ENCODE results near the gene CA10. TPM values are rescaled to one million over a fixed set of nuclear protein-coding genes. Genes with fewer than 3 reads are reported as not detected.

The CA10 gene
- total RNA-seq, 3 donors from 2014 or later, result 0.46 to 1.2 (median 0.64) TPM

GRCh38 chr17:51608251-51608933 is 550.1 kb downstream of the CA10 start:
- H3K36me3 ChIP-seq (ENCODE audit: low read depth), result no peaks in the 10 kb centered on the region
- no peak for TF ChIP-seq CTCF (IDR thresholded peaks at IDR 0.05)
- intact Hi-C loops (cut with DNase I, micrococcal nuclease), result no loop called here
- DNase-seq, result no peak
- ATAC-seq, result no peak
- H3K4me3 ChIP-seq, result no peak overlapping the region
- H3K9me3 ChIP-seq, result no peaks in the 10 kb centered on the region
- no peaks in the 10 kb centered on the region for H3K4me1 ChIP-seq (ENCODE audit: low read depth)

- ATAC-seq (no peak), DNase-seq (no peak)
- intact Hi-C loops (cut with DNase I, micrococcal nuclease), result no loop called here
- Histone ChIP-seq H3K4me1 (ENCODE audit: low read depth) (no peaks in the 10 kb centered on the region), H3K4me3 (no peak overlapping the region), H3K9me3 (no peaks in the 10 kb centered on the region), H3K36me3 (ENCODE audit: low read depth) (no peaks in the 10 kb centered on the region)
- no peak for TF ChIP-seq CTCF (IDR thresholded peaks at IDR 0.05)
These were observed 551.0 kb downstream of the CA10 start for GRCh38 chr17:51607512-51607911.

- H3K4me3 ChIP-seq, result no peak overlapping the region
- DNase-seq (no peak), ATAC-seq (no peak)
- intact Hi-C loops (cut with DNase I, micrococcal nuclease), result no loop called here
- H3K4me1 ChIP-seq (ENCODE audit: low read depth), result no peaks in the 10 kb centered on the region
- no peaks in the 10 kb centered on the region for H3K36me3 ChIP-seq (ENCODE audit: low read depth)
- TF ChIP-seq CTCF (IDR thresholded peaks at IDR 0.05), result no peak
- H3K9me3 ChIP-seq, result no peaks in the 10 kb centered on the region
These were observed 554.1 kb downstream of the CA10 start for GRCh38 chr17:51604299-51605020.

- H3K4me3 ChIP-seq, result no peak overlapping the region
- H3K4me1 ChIP-seq (ENCODE audit: low read depth), result no peaks in the 10 kb centered on the region
- ATAC-seq (no peak), DNase-seq (no peak)
- no peaks in the 10 kb centered on the region for H3K36me3 ChIP-seq (ENCODE audit: low read depth)
- intact Hi-C loops (cut with DNase I, micrococcal nuclease), result no loop called here
- no peaks in the 10 kb centered on the region for H3K9me3 ChIP-seq
- no peak for TF ChIP-seq CTCF (IDR thresholded peaks at IDR 0.05)
These were observed 556.8 kb downstream of the CA10 start for GRCh38 chr17:51601622-51602261.

GRCh38 chr17:51598824-51599223 is 559.7 kb downstream of the CA10 start:
- intact Hi-C loops (cut with DNase I, micrococcal nuclease), result no loop called here
- ATAC-seq, result no peak
- DNase-seq, result no peak
- TF ChIP-seq CTCF (IDR thresholded peaks at IDR 0.05), result no peak
- H3K4me3 ChIP-seq, result no peak overlapping the region
- no peaks in the 10 kb centered on the region for H3K4me1 ChIP-seq (ENCODE audit: low read depth)
- H3K9me3 ChIP-seq, result no peaks in the 10 kb centered on the region
- H3K36me3 ChIP-seq (ENCODE audit: low read depth), result no peaks in the 10 kb centered on the region
